Kidney epithelial cell (primary cell): ENCODE measurements around the gene CSF2RB. TPM values are rescaled to one million over a fixed set of nuclear protein-coding genes. Genes with fewer than 3 reads are reported as not detected.

ENCODE experiments used
- DNase-seq: peaks from one replicate; pipeline ENCODE4 v3.0.0-alpha.2; 2010; ENCODE audit warnings: low read depth
- H3K27me3 ChIP-seq: 2 replicates; pipeline ENCODE4 v1.6.0; 2011; ENCODE audit warnings: low read length; ENCODE audit not compliant: control insufficient read depth, insufficient read depth
- H3K36me3 ChIP-seq: 2 replicates; pipeline ENCODE4 v1.5.1; 2011; ENCODE audit warnings: low read length; ENCODE audit not compliant: control insufficient read depth, insufficient read depth
- H3K4me3 ChIP-seq: 2 replicates; pipeline ENCODE4 v1.5.1; 2011; ENCODE audit warnings: low read depth, mild to moderate bottlenecking, control low read depth, low read length
- total RNA-seq: library from RNA; depleted of rRNA; stranded (reverse); fragments of >200 nt; gene quantifications from 2 replicates; pipeline ENCODE4 v1.2.3, GENCODE V29; 2015
- TF ChIP-seq, protein P1 (sequence below): IDR thresholded peaks from 2 replicates; pipeline ENCODE4 v1.5.1; 2011; ENCODE audit warnings: mild to moderate bottlenecking, moderate library complexity, low read length, control low read depth, inconsistent platforms; ENCODE audit not compliant: insufficient read depth, poor library complexity, severe bottlenecking

CSF2RB gene
- total RNA-seq, 1 donor from 2014 or later = 1.1 TPM

DNA sequence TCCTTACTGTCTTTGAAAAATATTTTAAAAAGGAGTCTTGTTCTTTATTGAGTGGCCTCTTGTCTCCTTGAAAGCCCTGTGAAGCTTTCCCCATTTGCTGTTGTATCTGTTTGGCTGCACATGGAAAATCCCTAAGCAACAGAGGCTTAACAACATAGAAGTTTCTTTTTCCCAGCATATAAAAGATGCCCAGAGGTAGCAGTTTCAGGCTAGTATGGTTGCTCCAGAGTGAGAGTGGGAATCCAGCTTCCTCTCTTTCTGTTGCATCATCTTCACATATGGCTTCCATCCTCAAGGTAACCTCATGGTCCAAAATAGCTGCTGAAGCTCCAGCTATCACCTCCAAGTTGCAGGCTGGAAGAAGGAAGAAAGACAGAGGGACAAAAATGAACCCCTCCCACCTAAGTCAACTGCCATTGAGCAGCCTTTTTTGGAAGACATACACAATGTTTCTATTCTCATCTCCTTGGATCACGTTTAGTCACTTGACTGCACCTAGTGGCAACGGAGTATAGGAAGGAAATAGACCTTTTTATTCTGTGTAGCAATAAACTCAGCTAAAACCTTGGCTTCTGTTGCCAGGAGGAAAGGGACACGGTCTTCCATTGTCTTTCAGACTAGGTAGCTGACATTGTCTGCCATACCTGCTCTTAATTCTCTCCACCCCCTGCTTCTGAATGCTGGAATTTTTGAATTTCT lies 5.3 kb downstream of the CSF2RB start:
- no peak overlapping the region for H3K4me3 ChIP-seq
- DNase-seq = no peak
- H3K27me3 ChIP-seq = peaks cover 28% of the 10 kb centered on the region
- H3K36me3 ChIP-seq = no peaks in the 10 kb centered on the region
- TF ChIP-seq, protein P1, sequence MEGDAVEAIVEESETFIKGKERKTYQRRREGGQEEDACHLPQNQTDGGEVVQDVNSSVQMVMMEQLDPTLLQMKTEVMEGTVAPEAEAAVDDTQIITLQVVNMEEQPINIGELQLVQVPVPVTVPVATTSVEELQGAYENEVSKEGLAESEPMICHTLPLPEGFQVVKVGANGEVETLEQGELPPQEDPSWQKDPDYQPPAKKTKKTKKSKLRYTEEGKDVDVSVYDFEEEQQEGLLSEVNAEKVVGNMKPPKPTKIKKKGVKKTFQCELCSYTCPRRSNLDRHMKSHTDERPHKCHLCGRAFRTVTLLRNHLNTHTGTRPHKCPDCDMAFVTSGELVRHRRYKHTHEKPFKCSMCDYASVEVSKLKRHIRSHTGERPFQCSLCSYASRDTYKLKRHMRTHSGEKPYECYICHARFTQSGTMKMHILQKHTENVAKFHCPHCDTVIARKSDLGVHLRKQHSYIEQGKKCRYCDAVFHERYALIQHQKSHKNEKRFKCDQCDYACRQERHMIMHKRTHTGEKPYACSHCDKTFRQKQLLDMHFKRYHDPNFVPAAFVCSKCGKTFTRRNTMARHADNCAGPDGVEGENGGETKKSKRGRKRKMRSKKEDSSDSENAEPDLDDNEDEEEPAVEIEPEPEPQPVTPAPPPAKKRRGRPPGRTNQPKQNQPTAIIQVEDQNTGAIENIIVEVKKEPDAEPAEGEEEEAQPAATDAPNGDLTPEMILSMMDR = no peak

DNA sequence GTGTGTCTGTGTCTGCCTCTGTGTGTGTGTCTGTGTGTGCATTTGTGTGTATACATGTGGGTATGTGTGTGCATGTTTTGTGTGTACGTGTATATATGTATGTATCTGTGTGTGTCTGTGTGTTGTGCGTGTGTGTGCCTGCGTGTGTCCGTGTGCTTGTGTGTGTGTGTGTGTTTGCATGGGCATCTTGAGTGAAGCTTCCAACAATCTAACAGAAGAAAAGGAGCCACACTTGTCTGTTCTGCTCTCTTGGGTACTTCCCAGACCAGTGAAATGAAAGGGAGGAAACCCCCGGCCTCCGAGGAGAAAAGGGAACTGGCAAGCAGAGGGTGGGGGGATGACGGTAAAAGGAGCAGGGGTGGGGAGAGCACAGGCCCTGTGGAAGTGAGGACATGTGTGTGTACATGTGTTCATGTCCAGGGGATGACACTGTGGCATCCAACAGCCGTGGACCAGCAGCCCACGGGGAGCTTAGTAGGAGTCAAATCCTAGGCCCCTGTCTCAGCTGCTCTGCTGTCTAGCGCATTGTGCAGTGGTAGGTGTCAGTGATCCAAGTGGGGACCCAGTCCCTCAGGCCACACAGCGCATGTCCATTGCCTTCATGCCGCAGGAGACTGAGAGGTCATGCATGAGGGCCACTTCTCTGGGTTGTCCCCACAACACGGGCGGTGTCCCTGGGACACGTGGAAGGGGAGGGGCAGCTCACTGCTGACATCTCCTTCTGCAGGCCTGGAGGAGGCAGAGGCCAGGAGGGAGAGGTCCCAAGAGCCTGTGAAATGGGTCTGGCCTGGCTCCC lies 8.1 kb downstream of the CSF2RB start:
- peaks cover 25% of the 10 kb centered on the region for H3K27me3 ChIP-seq
- H3K4me3 ChIP-seq = no peak overlapping the region
- TF ChIP-seq, protein P1 = no peak
- DNase-seq = no peak
- no peaks in the 10 kb centered on the region for H3K36me3 ChIP-seq

DNA sequence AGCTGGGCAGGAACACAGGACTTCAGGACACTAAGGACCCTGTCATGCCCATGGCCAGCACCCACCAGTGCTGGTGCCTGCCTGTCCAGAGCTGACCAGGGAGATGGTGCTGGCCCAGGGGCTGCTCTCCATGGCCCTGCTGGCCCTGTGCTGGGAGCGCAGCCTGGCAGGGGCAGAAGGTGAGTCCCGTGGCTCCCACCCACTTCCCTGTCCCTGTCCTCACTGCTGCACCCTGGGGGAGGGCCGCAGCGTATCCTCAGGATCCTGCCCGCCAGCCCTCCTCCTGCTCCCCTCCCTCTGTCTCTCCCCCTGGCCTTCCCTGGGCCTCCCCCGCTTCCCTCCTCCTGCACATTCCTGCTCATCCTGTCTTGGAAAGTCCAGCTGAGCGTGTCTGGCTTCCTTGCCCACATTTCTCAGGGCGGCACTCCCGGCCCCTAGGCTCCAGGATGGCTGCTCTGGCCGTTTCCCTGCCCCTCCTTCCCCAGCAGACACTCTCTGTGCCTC lies 8.7 kb downstream of the CSF2RB start:
- Histone ChIP-seq H3K27me3 (peaks cover 27% of the 10 kb centered on the region), H3K36me3 (no peaks in the 10 kb centered on the region), H3K4me3 (no peak overlapping the region)
- DNase-seq = peak; percentile 1
- TF ChIP-seq, protein P1 = no peak

DNA sequence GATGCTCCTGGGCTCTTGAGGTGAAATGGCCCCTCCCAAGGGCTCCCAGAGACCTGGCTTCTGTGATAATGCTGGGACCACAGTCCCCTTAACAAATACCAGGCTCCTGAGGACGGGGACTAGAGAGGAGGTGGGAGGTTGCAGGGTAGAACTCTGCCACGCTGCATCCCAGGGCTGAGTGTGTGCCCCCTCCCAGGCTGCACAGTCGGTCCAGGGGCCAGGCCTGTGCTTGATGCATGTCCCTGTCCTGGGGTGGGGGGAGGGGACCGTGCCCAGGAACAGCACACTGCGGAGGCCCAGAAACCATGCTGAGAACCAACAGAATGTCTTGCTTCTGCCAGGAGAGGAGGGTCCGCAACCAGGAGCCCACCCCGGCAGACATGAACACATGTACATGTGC lies 9.3 kb downstream of the CSF2RB start:
- no peak for DNase-seq
- H3K36me3 ChIP-seq = no peaks in the 10 kb centered on the region
- TF ChIP-seq, protein P1 = no peak
- peaks cover 30% of the 10 kb centered on the region for H3K27me3 ChIP-seq
- no peak overlapping the region for H3K4me3 ChIP-seq

DNA sequence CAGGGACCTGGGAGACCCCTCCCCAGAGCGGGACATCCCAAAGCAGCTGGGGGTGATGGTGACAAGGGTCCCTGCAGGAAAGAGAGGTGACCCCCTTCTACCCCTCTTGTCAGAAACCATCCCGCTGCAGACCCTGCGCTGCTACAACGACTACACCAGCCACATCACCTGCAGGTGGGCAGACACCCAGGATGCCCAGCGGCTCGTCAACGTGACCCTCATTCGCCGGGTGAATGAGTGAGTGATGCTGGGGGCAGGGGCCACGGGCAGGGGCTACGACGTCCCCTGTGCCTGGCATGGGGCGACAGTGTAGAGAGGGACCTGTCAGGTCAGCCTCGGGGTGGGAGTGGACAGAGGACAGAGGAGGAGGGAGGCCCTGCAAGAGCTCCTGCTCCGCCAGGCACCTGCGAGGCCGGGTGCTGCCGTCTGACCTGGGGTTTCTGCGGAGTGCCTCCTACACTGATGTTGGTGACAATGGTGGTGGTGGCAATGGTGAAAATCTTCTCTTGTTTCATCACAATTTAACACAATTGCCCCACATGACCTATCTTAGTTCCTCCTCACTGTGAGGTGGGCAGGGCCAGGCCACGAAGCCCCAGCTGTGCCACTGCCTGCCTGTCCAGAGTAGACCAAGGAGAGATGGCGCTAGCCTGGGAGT lies 9.8 kb downstream of the CSF2RB start:
- no peak overlapping the region for H3K4me3 ChIP-seq
- peaks cover 35% of the 10 kb centered on the region for H3K27me3 ChIP-seq
- H3K36me3 ChIP-seq = no peaks in the 10 kb centered on the region
- TF ChIP-seq, protein P1 = no peak
- no peak for DNase-seq
